ENCODE results near the gene KXD1. TPM values are rescaled to one million over a fixed set of nuclear protein-coding genes. Genes with fewer than 3 reads are reported as not detected.

The KXD1 gene
- total RNA-seq, 6 donors from 2014 or later, result 69.6 to 333 (median 103) TPM

GRCh38 chr19:18523841-18524240 lies 33.8 kb upstream of the KXD1 start:
- Histone ChIP-seq H3K4me3 (no peak overlapping the region), H3K27me3 (no peaks in the 10 kb centered on the region), H3K36me3 (no peaks in the 10 kb centered on the region), H3K27ac (no peak overlapping the region), H3K9me3 (no peaks in the 10 kb centered on the region), H3K4me1 (peaks cover 14 to 19% (median 16%) of the 10 kb centered on the region in 4 donors)
- TF ChIP-seq POLR2AphosphoS5 (IDR thresholded peaks at IDR 0.05), result no peak
- ATAC-seq (ENCODE audit: low FRiP score in 2 of 2) (no peak), DNase-seq (no peak)
- WGBS, 2 donors, result 90 to 92% methylated on average over 8 to 9 of the region's 9 CpGs

GRCh38 chr19:18526316-18526715 lies 31.4 kb upstream of the KXD1 start:
- peaks cover 1 to 5% (median 2%) of the 10 kb centered on the region in 4 donors for H3K36me3 ChIP-seq
- 95 to 96% methylated on average over 9 of the region's 9 CpGs for WGBS, 2 donors

GRCh38 chr19:18529782-18530181 lies 27.9 kb upstream of the KXD1 start:
- DNase-seq (no peak), ATAC-seq (ENCODE audit: low FRiP score in 2 of 2) (peak in 1 of 2 donors; percentile 27)
- Histone ChIP-seq H3K27me3 (no peaks in the 10 kb centered on the region), H3K9me3 (no peaks in the 10 kb centered on the region), H3K4me3 (no peak overlapping the region), H3K27ac (no peak overlapping the region), H3K36me3 (peaks cover 14 to 35% (median 27%) of the 10 kb centered on the region in 4 donors), H3K4me1 (no peaks in the 10 kb centered on the region)
- TF ChIP-seq POLR2AphosphoS5 (IDR thresholded peaks at IDR 0.05) (no peak), CTCF (IDR thresholded peaks at IDR 0.05) (no peak), POLR2A (IDR thresholded peaks at IDR 0.05) (no peak), EP300 (IDR thresholded peaks at IDR 0.05) (no peak)
- 82 to 83% methylated on average over 7 of the region's 7 CpGs for WGBS, 2 donors

More at GRCh38 chr19:18526316-18526715, 31.4 kb upstream of the KXD1 start:
- Histone ChIP-seq H3K27ac (no peak overlapping the region), H3K4me3 (no peak overlapping the region), H3K9me3 (no peaks in the 10 kb centered on the region), H3K4me1 (peaks cover 0 to 4% (median 0%) of the 10 kb centered on the region in 4 donors), H3K27me3 (no peaks in the 10 kb centered on the region)
- DNase-seq, result no peak
- ATAC-seq (ENCODE audit: low FRiP score in 2 of 2), result no peak
- TF ChIP-seq POLR2A (IDR thresholded peaks at IDR 0.05) (no peak), CTCF (IDR thresholded peaks at IDR 0.05) (no peak), EP300 (IDR thresholded peaks at IDR 0.05) (no peak), POLR2AphosphoS5 (IDR thresholded peaks at IDR 0.05) (no peak)

GRCh38 chr19:18531485-18531884 lies 26.2 kb upstream of the KXD1 start:
- WGBS, 2 donors, result 98 to 99% methylated on average over 7 to 8 of the region's 9 CpGs
- Histone ChIP-seq H3K9me3 (no peaks in the 10 kb centered on the region), H3K27me3 (no peaks in the 10 kb centered on the region), H3K4me3 (no peak overlapping the region), H3K4me1 (no peaks in the 10 kb centered on the region), H3K27ac (no peak overlapping the region), H3K36me3 (peaks cover 18 to 50% (median 39%) of the 10 kb centered on the region in 4 donors)
- ATAC-seq (ENCODE audit: low FRiP score in 2 of 2), result no peak
- no peak for DNase-seq
- TF ChIP-seq EP300 (IDR thresholded peaks at IDR 0.05) (no peak), POLR2AphosphoS5 (IDR thresholded peaks at IDR 0.05) (no peak), POLR2A (IDR thresholded peaks at IDR 0.05) (no peak), CTCF (IDR thresholded peaks at IDR 0.05) (no peak)

GRCh38 chr19:18532168-18532890 lies 25.3 kb upstream of the KXD1 start:
- Histone ChIP-seq H3K27ac (no peak overlapping the region), H3K4me1 (no peaks in the 10 kb centered on the region), H3K4me3 (no peak overlapping the region), H3K36me3 (peaks cover 19 to 58% (median 47%) of the 10 kb centered on the region in 4 donors), H3K9me3 (no peaks in the 10 kb centered on the region), H3K27me3 (no peaks in the 10 kb centered on the region)
- TF ChIP-seq CTCF (IDR thresholded peaks at IDR 0.05), result no peak
- TF ChIP-seq POLR2AphosphoS5 (IDR thresholded peaks at IDR 0.05), result no peak
- TF ChIP-seq EP300 (IDR thresholded peaks at IDR 0.05), result no peak
- TF ChIP-seq POLR2A (IDR thresholded peaks at IDR 0.05), result no peak
- peak in 1 of 2 donors; percentile 68 for DNase-seq
- no peak for ATAC-seq (ENCODE audit: low FRiP score in 2 of 2)
- WGBS, 2 donors, result 97% methylated on average over 12 to 22 of the region's 22 CpGs
